Measurements from ENCODE around the gene ALPP.
"Not testable (repeated sequence)": the region's sequence is repeated elsewhere in the genome, so short reads cannot be mapped to it uniquely, and the experiment has no call there.

ALPP gene

DNA sequence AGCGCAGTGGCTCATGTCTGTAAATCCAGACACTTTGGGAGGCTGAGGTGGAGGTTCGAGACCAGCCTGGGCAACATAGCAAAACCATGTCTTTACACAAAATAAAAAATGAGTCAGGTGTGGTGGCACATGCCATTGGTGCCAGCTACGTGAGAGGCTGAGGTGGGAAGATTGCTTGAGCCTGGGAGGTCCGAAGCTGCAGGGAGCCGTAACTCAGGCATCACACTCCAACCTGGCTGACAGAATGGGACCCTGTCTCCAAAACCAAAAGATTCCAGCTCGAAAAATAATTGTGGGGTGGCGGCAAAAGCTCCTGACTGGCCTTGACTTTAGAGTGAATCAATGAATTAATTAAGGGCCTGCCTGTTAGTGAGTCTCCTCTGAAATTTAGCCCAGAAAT is 1.2 kb upstream of the ALPP start:
- TF ChIP-seq, protein P1, sequence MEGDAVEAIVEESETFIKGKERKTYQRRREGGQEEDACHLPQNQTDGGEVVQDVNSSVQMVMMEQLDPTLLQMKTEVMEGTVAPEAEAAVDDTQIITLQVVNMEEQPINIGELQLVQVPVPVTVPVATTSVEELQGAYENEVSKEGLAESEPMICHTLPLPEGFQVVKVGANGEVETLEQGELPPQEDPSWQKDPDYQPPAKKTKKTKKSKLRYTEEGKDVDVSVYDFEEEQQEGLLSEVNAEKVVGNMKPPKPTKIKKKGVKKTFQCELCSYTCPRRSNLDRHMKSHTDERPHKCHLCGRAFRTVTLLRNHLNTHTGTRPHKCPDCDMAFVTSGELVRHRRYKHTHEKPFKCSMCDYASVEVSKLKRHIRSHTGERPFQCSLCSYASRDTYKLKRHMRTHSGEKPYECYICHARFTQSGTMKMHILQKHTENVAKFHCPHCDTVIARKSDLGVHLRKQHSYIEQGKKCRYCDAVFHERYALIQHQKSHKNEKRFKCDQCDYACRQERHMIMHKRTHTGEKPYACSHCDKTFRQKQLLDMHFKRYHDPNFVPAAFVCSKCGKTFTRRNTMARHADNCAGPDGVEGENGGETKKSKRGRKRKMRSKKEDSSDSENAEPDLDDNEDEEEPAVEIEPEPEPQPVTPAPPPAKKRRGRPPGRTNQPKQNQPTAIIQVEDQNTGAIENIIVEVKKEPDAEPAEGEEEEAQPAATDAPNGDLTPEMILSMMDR (IDR thresholded peaks at IDR 0.05; ENCODE audit: low read depth, low read length), result no peak
- no peak for DNase-seq (ENCODE audit: extremely low read depth, low read depth)

DNA sequence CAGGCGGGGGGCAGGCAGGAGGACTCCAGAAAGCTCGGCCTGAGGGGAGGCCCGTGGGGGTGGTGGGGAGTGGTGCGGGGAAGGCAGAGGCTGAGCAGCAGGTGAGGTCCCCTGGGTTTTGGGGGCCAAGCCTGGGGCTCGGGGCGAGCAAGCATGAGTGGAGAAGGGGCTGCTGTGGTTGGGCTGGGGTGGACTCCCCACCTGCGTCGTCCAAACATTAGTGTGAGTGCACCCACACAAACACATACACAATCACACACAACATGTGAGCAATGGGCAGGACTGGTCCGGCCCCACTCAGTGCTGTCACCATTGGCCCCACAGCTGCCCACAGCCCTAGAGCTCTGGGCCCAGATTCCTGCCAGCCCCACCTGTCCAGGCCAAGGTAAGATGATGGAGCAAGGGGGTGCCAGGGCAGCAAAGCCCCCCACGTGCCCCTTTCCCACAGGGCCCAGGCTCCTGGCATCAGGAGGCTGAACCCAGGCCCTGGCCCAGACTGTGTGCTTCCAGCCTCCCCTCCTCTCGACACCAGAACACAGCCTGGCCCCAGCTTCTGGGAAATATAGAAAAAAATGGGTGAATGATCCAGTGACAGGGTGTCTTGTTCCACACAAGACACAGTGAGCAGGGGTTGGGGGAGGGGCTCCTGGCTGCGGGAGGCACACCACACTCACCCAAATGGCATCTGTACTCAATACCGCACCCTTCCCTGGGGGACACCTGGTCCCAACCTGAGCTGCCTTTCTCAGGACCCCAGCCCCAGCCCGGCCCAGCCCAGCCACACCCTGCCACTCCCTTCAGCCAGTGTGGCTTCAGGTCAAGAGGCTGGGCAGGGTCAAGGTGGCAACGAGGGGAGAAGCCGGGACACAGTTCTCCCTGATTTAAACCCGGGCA is 463 bp upstream of the ALPP start:
- TF ChIP-seq, protein P1 (IDR thresholded peaks at IDR 0.05; ENCODE audit: low read depth, low read length), result no peak

DNA sequence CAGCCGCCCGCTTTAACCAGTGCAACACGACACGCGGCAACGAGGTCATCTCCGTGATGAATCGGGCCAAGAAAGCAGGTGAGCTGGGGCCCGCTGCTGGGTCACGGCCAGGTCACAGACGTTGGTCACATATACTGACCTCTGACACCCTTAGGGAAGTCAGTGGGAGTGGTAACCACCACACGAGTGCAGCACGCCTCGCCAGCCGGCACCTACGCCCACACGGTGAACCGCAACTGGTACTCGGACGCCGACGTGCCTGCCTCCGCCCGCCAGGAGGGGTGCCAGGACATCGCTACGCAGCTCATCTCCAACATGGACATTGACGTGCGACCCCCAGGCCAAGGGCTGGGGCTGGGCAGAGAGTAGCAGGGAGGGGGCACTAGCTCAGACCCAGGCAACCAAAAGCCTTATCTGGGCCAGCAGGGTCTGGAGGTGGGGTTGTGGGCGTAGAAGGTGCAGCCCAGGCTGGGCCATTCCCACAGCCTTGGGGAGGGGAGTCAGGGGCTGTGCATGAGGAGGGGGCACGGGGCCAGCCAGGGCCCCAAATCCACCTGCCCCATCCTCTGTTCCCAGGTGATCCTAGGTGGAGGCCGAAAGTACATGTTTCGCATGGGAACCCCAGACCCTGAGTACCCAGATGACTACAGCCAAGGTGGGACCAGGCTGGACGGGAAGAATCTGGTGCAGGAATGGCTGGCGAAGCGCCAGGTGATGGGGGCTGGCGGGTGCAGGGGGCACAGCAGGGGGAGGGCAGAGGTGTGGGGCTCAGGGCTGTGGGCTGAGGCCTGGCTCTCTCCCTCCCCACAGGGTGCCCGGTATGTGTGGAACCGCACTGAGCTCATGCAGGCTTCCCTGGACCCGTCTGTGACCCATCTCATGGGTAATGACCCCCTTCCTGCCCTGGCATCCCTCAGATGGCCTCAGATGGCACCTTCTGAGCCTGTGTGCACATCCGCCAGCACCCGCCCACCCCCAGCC is 1.3 kb downstream of the ALPP start:
- DNase-seq (ENCODE audit: extremely low read depth, low read depth), result not testable (repeated sequence)

More for the DNA sequence above, 463 bp upstream of the ALPP start:
- DNase-seq (ENCODE audit: extremely low read depth, low read depth), result no peak

DNA sequence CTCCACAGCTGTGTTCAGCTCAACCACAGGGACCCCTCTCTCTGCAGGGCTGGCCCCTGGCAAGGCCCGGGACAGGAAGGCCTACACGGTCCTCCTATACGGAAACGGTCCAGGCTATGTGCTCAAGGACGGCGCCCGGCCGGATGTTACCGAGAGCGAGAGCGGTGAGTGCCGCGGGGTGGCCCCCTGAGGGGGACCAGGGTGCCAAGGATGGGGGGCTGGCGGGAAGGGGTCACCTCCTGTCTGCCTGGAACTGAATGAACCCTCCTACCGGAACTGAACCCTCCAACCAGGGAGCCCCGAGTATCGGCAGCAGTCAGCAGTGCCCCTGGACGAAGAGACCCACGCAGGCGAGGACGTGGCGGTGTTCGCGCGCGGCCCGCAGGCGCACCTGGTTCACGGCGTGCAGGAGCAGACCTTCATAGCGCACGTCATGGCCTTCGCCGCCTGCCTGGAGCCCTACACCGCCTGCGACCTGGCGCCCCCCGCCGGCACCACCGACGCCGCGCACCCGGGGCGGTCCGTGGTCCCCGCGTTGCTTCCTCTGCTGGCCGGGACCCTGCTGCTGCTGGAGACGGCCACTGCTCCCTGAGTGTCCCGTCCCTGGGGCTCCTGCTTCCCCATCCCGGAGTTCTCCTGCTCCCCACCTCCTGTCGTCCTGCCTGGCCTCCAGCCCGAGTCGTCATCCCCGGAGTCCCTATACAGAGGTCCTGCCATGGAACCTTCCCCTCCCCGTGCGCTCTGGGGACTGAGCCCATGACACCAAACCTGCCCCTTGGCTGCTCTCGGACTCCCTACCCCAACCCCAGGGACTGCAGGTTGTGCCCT is 2.9 kb downstream of the ALPP start:
- not testable (repeated sequence) for DNase-seq (ENCODE audit: extremely low read depth, low read depth)

DNA sequence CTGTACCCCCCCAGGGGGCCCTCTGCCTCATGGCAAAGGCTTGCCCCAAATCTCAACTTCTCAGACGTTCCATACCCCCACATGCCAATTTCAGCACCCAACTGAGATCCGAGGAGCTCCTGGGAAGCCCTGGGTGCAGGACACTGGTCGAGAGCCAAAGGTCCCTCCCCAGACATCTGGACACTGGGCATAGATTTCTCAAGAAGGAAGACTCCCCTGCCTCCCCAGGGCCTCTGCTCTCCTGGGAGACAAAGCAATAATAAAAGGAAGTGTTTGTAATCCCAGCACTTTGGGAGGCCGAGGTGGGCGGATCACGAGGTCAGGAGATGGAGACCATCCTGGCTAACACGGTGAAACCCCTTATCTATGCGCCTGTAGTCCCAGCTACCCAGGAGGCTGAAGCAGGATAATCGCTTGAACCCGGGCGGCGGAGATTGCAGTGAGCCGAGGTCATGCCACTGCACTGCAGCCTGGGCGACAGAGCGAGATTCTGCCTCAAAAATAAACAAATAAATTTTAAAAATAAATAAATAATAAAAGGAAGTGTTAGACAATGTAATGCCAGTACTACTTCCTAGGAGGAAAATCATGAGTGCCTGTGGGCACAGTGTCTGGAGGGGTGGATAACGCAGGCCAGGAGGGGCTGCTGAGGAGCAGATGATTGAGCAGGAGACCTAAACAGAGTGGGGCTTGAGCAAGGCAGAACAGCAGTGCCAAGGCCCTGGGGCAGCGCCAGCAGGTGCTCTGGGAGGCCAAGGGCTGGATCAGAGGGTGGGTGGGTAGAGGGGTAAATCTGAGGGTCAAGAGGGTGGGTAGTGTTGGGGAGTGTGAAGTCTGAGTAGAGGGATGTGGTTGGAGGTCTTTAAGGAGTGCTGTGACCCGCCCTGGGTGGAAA is 4.0 kb downstream of the ALPP start:
- TF ChIP-seq, protein P1 (IDR thresholded peaks at IDR 0.05; ENCODE audit: low read depth, low read length), result no peak
- no peak for DNase-seq (ENCODE audit: extremely low read depth, low read depth)

DNA sequence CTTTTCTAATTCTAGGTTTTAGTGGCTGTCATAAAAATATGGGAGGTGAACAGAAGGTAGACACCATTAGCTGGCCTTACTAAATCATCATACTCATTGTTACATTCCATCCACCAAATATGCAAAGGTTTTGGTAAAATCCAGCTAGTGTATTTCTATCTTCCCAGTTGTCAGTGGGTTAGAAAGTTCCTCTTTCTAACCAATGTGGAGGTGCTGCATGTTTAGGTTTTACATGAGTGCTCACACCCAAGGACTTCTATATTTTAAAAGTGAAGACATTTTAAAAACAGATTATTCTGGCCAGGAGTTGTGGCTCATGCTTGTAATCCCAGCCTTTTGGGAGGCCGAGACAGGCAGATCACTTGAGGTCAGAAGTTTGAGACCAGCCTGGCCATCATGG is 5.9 kb downstream of the ALPP start:
- DNase-seq (ENCODE audit: extremely low read depth, low read depth), result no peak
- TF ChIP-seq, protein P1 (IDR thresholded peaks at IDR 0.05; ENCODE audit: low read depth, low read length), result no peak

DNA sequence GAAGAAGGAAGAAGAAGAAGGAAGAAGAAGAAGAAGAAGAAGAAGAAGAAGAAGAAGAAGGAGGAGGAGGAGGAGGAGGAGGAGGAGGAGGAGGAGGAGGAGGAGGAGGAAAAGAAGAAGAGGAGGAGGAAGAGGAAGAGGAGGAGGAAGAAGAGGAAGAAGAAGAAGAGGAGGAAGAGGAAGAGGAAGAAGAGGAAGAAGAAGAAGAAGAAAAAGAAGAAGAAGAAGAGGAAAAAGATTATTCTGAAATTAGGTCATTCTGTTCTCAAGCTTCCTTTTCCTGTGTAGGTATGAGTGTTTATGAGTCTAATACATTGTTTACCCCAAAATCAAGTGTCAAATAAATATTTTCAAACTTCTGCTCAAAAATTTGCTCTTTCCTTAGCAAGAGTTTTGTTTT is 6.5 kb downstream of the ALPP start:
- not testable (repeated sequence) for DNase-seq (ENCODE audit: extremely low read depth, low read depth)

Data from AG09319 (cell line).